Activated CD4-positive, alpha-beta T cell treated with anti-CD3 and anti-CD28 coated beads for 36 hours (primary cell): Measurements from ENCODE around the gene HES4. TPM values are rescaled to one million over a fixed set of nuclear protein-coding genes. Genes with fewer than 3 reads are reported as not detected.

Experiments used
- ATAC-seq: fragments of 200-7000 bp; cut with Tn5 transposase; one replicate; pipeline ENCODE4 v1.10.0; 2021; ENCODE audit warnings: mild to moderate bottlenecking, moderate library complexity
- CTCF ChIA-PET: fragments of 350-600 bp; sonication (Branson Sonifier 250); formaldehyde crosslinking; loops from one replicate; lab custom pipeline; 2021; ENCODE audit warnings: antibody characterized with exemption; lab: Charles Lee
- POLR2A ChIA-PET: fragments of 350-600 bp; sonication (Branson Sonifier 250); formaldehyde crosslinking; loops from one replicate; lab custom pipeline; 2021; ENCODE audit warnings: antibody characterized with exemption, inconsistent platforms; lab: Charles Lee
- DNase-seq: peaks from one replicate; pipeline ENCODE4 v3.0.0-alpha.2; 2020
- H3K27ac Mint-ChIP-seq: one replicate; pipeline ENCODE4 v1.8.0; 2021; ENCODE audit warnings: mixed read lengths
- H3K27me3 Mint-ChIP-seq: one replicate; pipeline ENCODE4 v1.8.0; 2021; ENCODE audit warnings: mixed read lengths
- H3K36me3 Mint-ChIP-seq: one replicate; pipeline ENCODE4 v1.8.0; 2021; ENCODE audit warnings: low read depth, mixed read lengths
- H3K4me1 Mint-ChIP-seq: one replicate; pipeline ENCODE4 v1.8.0; 2021; ENCODE audit warnings: mixed read lengths
- H3K4me3 Mint-ChIP-seq: one replicate; pipeline ENCODE4 v1.8.0; 2021; ENCODE audit warnings: mild to moderate bottlenecking, moderate library complexity, mixed read lengths
- H3K9me3 Mint-ChIP-seq: one replicate; pipeline ENCODE4 v1.8.0; 2021; ENCODE audit warnings: low read depth, mixed read lengths
- intact Hi-C, 2 experiments: fragments of 100-400 bp; cut with DNase I in 1 of 2; cut with micrococcal nuclease in 1 of 2; formaldehyde crosslinking; loops; one replicate each; pipeline versions ENCODE4 v1.14.2 to v1.15.1; 2022 to 2024; cut with DNase I, micrococcal nuclease
- total RNA-seq, 2 experiments: library from RNA; stranded (reverse); gene quantifications; one replicate each; pipeline ENCODE4 v1.2.3, GENCODE V29; 2021

The HES4 gene
- total RNA-seq, 2 experiments from 2014 or later = 3.5 to 4.2 TPM

- Mint-ChIP-seq H3K9me3 (no peaks in the 10 kb centered on the region), H3K4me3 (no peak overlapping the region), H3K27me3 (peaks cover 18% of the 10 kb centered on the region), H3K36me3 (peaks cover 2% of the 10 kb centered on the region), H3K4me1 (peaks cover 15% of the 10 kb centered on the region), H3K27ac (no peak overlapping the region)
- intact Hi-C loops = loop anchor here (2.0 to 5.0 kb wide), 2 partner anchors 18 to 851 kb away; partner anchors contain the start of gene GNB1 (in 1 of the 2)
- DNase-seq (no peak), ATAC-seq (peak; percentile 15)
- ChIA-PET POLR2A (no interaction called here), CTCF (interaction anchor here (0.7 kb wide), 2 partner anchors 22 to 333 kb away, joined by 3 read pairs; no protein-coding TSS in a partner anchor)
Observed at GRCh38 chr1:1041092-1041523, 41.2 kb upstream of the HES4 start.

- Mint-ChIP-seq H3K9me3 (no peaks in the 10 kb centered on the region), H3K4me3 (peak overlapping the region; percentile 35), H3K36me3 (peaks cover 2% of the 10 kb centered on the region), H3K27ac (no peak overlapping the region), H3K27me3 (peaks cover 22% of the 10 kb centered on the region), H3K4me1 (peaks cover 15% of the 10 kb centered on the region)
- peak; percentile 93 for DNase-seq
- ATAC-seq = peak; percentile 87
- ChIA-PET POLR2A (no interaction called here), CTCF (interaction anchor here (0.6 to 1.6 kb wide), 4 partner anchors 21 to 334 kb away, joined by 3 to 7 read pairs (median 3); no protein-coding TSS in a partner anchor)
- intact Hi-C loops = loop anchor here (1.0 to 5.0 kb wide), 7 partner anchors 19 to 852 kb away; partner anchors contain the start of genes C1orf159 (in 1 of the 2) and GNB1 (in 1 of the 2)
Observed at GRCh38 chr1:1040004-1040991, 40.4 kb upstream of the HES4 start.

DNA sequence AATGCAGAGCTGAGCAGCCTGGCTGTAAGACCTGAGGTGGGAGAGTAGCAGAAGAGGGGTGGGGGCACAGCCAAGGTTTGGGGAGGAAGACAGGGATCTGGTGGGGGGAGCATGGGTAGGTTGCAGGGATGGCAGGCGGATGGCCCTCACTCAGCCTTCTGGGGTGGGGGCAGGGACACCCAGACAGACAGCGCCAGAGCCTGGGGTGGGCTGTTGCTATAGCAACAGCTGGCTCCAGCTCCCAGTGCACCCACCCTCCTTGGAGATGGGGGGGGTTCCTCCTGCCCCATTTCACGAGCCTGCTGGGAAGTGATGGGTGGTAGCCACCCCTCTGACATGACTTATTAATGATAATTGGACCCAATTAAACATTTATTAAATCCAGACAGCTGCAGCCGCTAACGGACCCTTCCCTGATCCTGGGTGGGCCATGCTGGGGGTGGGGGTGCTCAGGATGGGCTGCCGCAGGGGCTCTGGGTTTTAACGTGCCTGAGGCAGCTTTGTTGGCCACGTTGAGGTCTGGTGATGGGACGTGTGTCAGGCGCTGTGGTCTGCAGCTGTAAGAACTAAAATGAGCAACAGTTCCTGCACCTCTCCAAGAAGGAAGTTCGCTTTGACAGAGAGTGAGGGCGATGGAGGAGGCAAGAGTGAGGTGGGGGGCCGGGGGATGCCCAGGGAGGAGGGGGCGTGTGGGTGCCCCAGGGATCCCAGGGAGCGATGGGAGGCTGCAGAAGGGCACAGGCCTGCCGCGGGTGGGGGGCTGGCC lies 39.4 kb upstream of the HES4 start:
- H3K4me1 Mint-ChIP-seq = peaks cover 15% of the 10 kb centered on the region

DNA sequence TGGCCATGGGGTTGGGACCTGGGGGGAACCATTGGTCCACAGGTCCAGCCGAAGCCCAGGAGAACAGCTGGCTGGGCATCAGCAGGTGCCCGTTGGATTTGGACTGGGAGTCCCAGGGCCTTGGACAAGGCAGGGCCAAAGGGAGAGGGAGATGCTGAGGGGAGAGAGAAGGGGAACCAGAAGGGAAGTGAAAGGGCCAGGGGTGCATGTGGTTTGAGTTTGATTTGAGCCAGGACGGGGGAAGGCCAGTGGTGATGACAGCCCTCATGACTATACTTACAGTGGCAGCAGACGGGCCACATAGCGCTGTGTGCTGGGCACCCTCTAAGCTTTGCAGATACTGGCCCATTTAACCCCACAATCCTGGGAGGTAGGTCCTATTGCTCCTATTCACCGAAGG lies 38.8 kb upstream of the HES4 start:
- Mint-ChIP-seq H3K4me3 (no peak overlapping the region), H3K4me1 (peaks cover 15% of the 10 kb centered on the region), H3K27ac (no peak overlapping the region), H3K9me3 (no peaks in the 10 kb centered on the region), H3K27me3 (peaks cover 22% of the 10 kb centered on the region), H3K36me3 (no peaks in the 10 kb centered on the region)
- no peak for DNase-seq
- ATAC-seq = no peak
- CTCF ChIA-PET = no interaction called here
- intact Hi-C loops = loop anchor here in 1 of 2 experiments (10.0 kb wide), 2 partner anchors 54 to 266 kb away; partner anchors contain the start of genes ACAP3, PERM1 and PUSL1
- POLR2A ChIA-PET = no interaction called here

More for the DNA sequence above, 39.4 kb upstream of the HES4 start:
- peak overlapping the region; percentile 35 for H3K4me3 Mint-ChIP-seq
- ChIA-PET CTCF (interaction anchor here (0.6 to 1.6 kb wide), 2 partner anchors 25 to 211 kb away, joined by 3 to 7 read pairs; no protein-coding TSS in a partner anchor), POLR2A (interaction anchor here (0.6 kb wide), 1 partner anchor 58 kb away, joined by 4 read pairs; no protein-coding TSS in a partner anchor)
- H3K9me3 Mint-ChIP-seq = no peaks in the 10 kb centered on the region
- DNase-seq = peak; percentile 54
- peaks cover 22% of the 10 kb centered on the region for H3K27me3 Mint-ChIP-seq
- intact Hi-C loops = loop anchor here in 1 of 2 experiments (10.0 kb wide), 2 partner anchors 55 to 265 kb away; partner anchors contain the start of genes ACAP3, PERM1 and PUSL1
- peak; percentile 26 for ATAC-seq
- no peak overlapping the region for H3K27ac Mint-ChIP-seq
- no peaks in the 10 kb centered on the region for H3K36me3 Mint-ChIP-seq

- no peaks in the 10 kb centered on the region for H3K36me3 Mint-ChIP-seq
- peaks cover 16% of the 10 kb centered on the region for H3K4me1 Mint-ChIP-seq
- no peak overlapping the region for H3K27ac Mint-ChIP-seq
- H3K9me3 Mint-ChIP-seq = no peaks in the 10 kb centered on the region
- no peak overlapping the region for H3K4me3 Mint-ChIP-seq
- H3K27me3 Mint-ChIP-seq = peaks cover 23% of the 10 kb centered on the region
- POLR2A ChIA-PET = no interaction called here
- ATAC-seq (no peak), DNase-seq (no peak)
- CTCF ChIA-PET = interaction anchor here (0.7 kb wide), 1 partner anchor 19 kb away, joined by 4 read pairs; no protein-coding TSS in a partner anchor
- intact Hi-C loops = loop anchor here in 1 of 2 experiments (2.0 to 10.0 kb wide), 3 partner anchors 15 to 267 kb away; partner anchors contain the start of genes ACAP3, PERM1 and PUSL1
Observed at GRCh38 chr1:1037366-1038327, 37.8 kb upstream of the HES4 start.

- Mint-ChIP-seq H3K4me1 (peaks cover 21% of the 10 kb centered on the region), H3K9me3 (no peaks in the 10 kb centered on the region), H3K36me3 (no peaks in the 10 kb centered on the region), H3K4me3 (no peak overlapping the region), H3K27me3 (peaks cover 31% of the 10 kb centered on the region), H3K27ac (no peak overlapping the region)
- ChIA-PET CTCF (no interaction called here), POLR2A (no interaction called here)
- intact Hi-C loops = loop anchor here in 1 of 2 experiments (10.0 kb wide), 2 partner anchors 51 to 269 kb away; partner anchors contain the start of genes ACAP3, PERM1 and PUSL1
- DNase-seq (no peak), ATAC-seq (no peak)
Observed at GRCh38 chr1:1035291-1035943, 35.5 kb upstream of the HES4 start.

- H3K4me3 Mint-ChIP-seq = peak overlapping the region; percentile 46
- peaks cover 16% of the 10 kb centered on the region for H3K4me1 Mint-ChIP-seq
- no peak for ATAC-seq
- peak; percentile 53 for DNase-seq
- ChIA-PET POLR2A (no interaction called here), CTCF (interaction anchor here (1.3 kb wide), 1 partner anchor 216 kb away, joined by 5 read pairs; no protein-coding TSS in a partner anchor)
- H3K9me3 Mint-ChIP-seq = no peaks in the 10 kb centered on the region
- peaks cover 28% of the 10 kb centered on the region for H3K27me3 Mint-ChIP-seq
- intact Hi-C loops = loop anchor here in 1 of 2 experiments (10.0 kb wide), 2 partner anchors 50 to 270 kb away; partner anchors contain the start of genes ACAP3, PERM1 and PUSL1
- no peaks in the 10 kb centered on the region for H3K36me3 Mint-ChIP-seq
- H3K27ac Mint-ChIP-seq = no peak overlapping the region
Observed at GRCh38 chr1:1034439-1034781, 34.5 kb upstream of the HES4 start.

- intact Hi-C loops = loop anchor here (1.0 to 10.0 kb wide), 15 partner anchors 15 to 341 kb away; partner anchors contain the start of genes C1orf159 (in 2 of the 2), PUSL1 (in 2 of the 2), ACAP3 (in 1 of the 2) and AURKAIP1 (in 1 of the 2)
- CTCF ChIA-PET = interaction anchor here (0.7 to 1.3 kb wide), 8 partner anchors 10 to 257 kb away, joined by 3 to 6 read pairs (median 3); no protein-coding TSS in a partner anchor
- Mint-ChIP-seq H3K27me3 (peaks cover 24% of the 10 kb centered on the region), H3K4me3 (peak overlapping the region; percentile 46), H3K36me3 (no peaks in the 10 kb centered on the region), H3K4me1 (peaks cover 11% of the 10 kb centered on the region), H3K9me3 (no peaks in the 10 kb centered on the region), H3K27ac (no peak overlapping the region)
- DNase-seq (peak; percentile 50), ATAC-seq (peak; percentile 9)
- POLR2A ChIA-PET = interaction anchor here (0.5 to 1.1 kb wide), 2 partner anchors 17 to 30 kb away, joined by 3 to 5 read pairs; no protein-coding TSS in a partner anchor
Observed at GRCh38 chr1:1033731-1034438, 34.0 kb upstream of the HES4 start.
